GM10847 (cell line): ENCODE data around the gene DCAF15.

Experiments
- POLR2A ChIP-seq: IDR thresholded peaks from 2 replicates; pipeline ENCODE4 v1.6.1; 2011; ENCODE audit not compliant: insufficient read length; ENCODE audit errors: extremely low read depth

DCAF15 gene

GRCh38 chr19:13923194-13923987 lies 28.9 kb upstream of the DCAF15 start:
- no peak for TF ChIP-seq POLR2A

- no peak for TF ChIP-seq POLR2A
These were observed 26.3 kb upstream of the DCAF15 start for GRCh38 chr19:13926010-13926409.

GRCh38 chr19:13926715-13927114 lies 25.6 kb upstream of the DCAF15 start:
- TF ChIP-seq POLR2A, result no peak

GRCh38 chr19:13929340-13929739 lies 23.0 kb upstream of the DCAF15 start:
- no peak for TF ChIP-seq POLR2A

- TF ChIP-seq POLR2A, result no peak
These were observed 22.4 kb upstream of the DCAF15 start for GRCh38 chr19:13929956-13930355.

GRCh38 chr19:13930402-13930801 lies 21.9 kb upstream of the DCAF15 start:
- no peak for TF ChIP-seq POLR2A

GRCh38 chr19:13931391-13932148 lies 20.7 kb upstream of the DCAF15 start:
- TF ChIP-seq POLR2A, result no peak

GRCh38 chr19:13932149-13932637 lies 20.1 kb upstream of the DCAF15 start:
- no peak for TF ChIP-seq POLR2A

- no peak for TF ChIP-seq POLR2A
These were observed 19.4 kb upstream of the DCAF15 start for GRCh38 chr19:13932911-13933393.

GRCh38 chr19:13934785-13935109 lies 17.6 kb upstream of the DCAF15 start:
- TF ChIP-seq POLR2A, result no peak

GRCh38 chr19:13935765-13936510 lies 16.4 kb upstream of the DCAF15 start:
- TF ChIP-seq POLR2A, result no peak

GRCh38 chr19:13937479-13938300 lies 14.6 kb upstream of the DCAF15 start:
- no peak for TF ChIP-seq POLR2A

GRCh38 chr19:13938301-13939064 lies 13.8 kb upstream of the DCAF15 start, which contains the start of gene PODNL1:
TSS of gene PODNL1 (minus strand) at chr19:13938417. CDS start at chr19:13938181, 236 bp downstream.
- TF ChIP-seq POLR2A, result no peak
